ENCODE results near the gene GON4L.
A peak's percentile ranks its signal among the peaks of the same experiment; 100 is the strongest.
"Not testable (repeated sequence)": the region's sequence is repeated elsewhere in the genome, so short reads cannot be mapped to it uniquely, and the experiment has no call there.

GON4L gene

GRCh38 chr1:155856975-155857930, at the start of gene GON4L:
TSS of gene GON4L (minus strand) at chr1:155857214. CDS start at chr1:155853780, 3,434 bp downstream.
- peak; percentile 90 for DNase-seq (ENCODE audit: low spot score)

- no peak for DNase-seq (ENCODE audit: low spot score)
Observed at GRCh38 chr1:155904261-155904660, 47.2 kb upstream of the GON4L start.

- DNase-seq (ENCODE audit: low spot score) = no peak
Observed at GRCh38 chr1:155900161-155900560, 43.1 kb upstream of the GON4L start.

- DNase-seq (ENCODE audit: low spot score) = no peak
Observed at GRCh38 chr1:155899683-155900082, 42.7 kb upstream of the GON4L start.

- no peak for DNase-seq (ENCODE audit: low spot score)
Observed at GRCh38 chr1:155898888-155899287, 41.9 kb upstream of the GON4L start.

- DNase-seq (ENCODE audit: low spot score) = no peak
Observed at GRCh38 chr1:155897746-155898145, 40.7 kb upstream of the GON4L start.

- DNase-seq (ENCODE audit: low spot score) = not testable (repeated sequence)
Observed at GRCh38 chr1:155896476-155896875, 39.5 kb upstream of the GON4L start.

GRCh38 chr1:155895617-155896016, 38.6 kb upstream of the GON4L start:
- not testable (repeated sequence) for DNase-seq (ENCODE audit: low spot score)

- no peak for DNase-seq (ENCODE audit: low spot score)
Observed at GRCh38 chr1:155893389-155894142, 36.6 kb upstream of the GON4L start.

- DNase-seq (ENCODE audit: low spot score) = no peak
Observed at GRCh38 chr1:155892796-155893195, 35.8 kb upstream of the GON4L start.

- no peak for DNase-seq (ENCODE audit: low spot score)
Observed at GRCh38 chr1:155890251-155890650, 33.2 kb upstream of the GON4L start.

GRCh38 chr1:155889566-155889965, 32.6 kb upstream of the GON4L start:
- DNase-seq (ENCODE audit: low spot score) = no peak

GRCh38 chr1:155888481-155888880, 31.5 kb upstream of the GON4L start:
- no peak for DNase-seq (ENCODE audit: low spot score)

- DNase-seq (ENCODE audit: low spot score) = no peak
Observed at GRCh38 chr1:155884982-155885381, 28.0 kb upstream of the GON4L start.

- DNase-seq (ENCODE audit: low spot score) = no peak
Observed at GRCh38 chr1:155884031-155884960, 27.3 kb upstream of the GON4L start.

- DNase-seq (ENCODE audit: low spot score) = no peak
Observed at GRCh38 chr1:155882766-155883165, 25.8 kb upstream of the GON4L start.

GRCh38 chr1:155882235-155882634, 25.2 kb upstream of the GON4L start:
- DNase-seq (ENCODE audit: low spot score) = no peak

GRCh38 chr1:155880950-155881349, 23.9 kb upstream of the GON4L start:
- no peak for DNase-seq (ENCODE audit: low spot score)

- no peak for DNase-seq (ENCODE audit: low spot score)
Observed at GRCh38 chr1:155880251-155880650, 23.2 kb upstream of the GON4L start.

GRCh38 chr1:155877945-155878344, 20.9 kb upstream of the GON4L start:
- DNase-seq (ENCODE audit: low spot score) = no peak

GRCh38 chr1:155873860-155874259, 16.8 kb upstream of the GON4L start:
- DNase-seq (ENCODE audit: low spot score) = no peak

- DNase-seq (ENCODE audit: low spot score) = no peak
Observed at GRCh38 chr1:155872527-155872926, 15.5 kb upstream of the GON4L start.
